GM19193 (cell line): ENCODE results near the gene TCF4.

Source experiments
- POLR2A ChIP-seq: IDR thresholded peaks from 4 replicates; pipeline ENCODE4 v1.6.1; 2011; ENCODE audit not compliant: insufficient read depth, insufficient read length; ENCODE audit errors: extremely low read depth

The TCF4 gene

DNA sequence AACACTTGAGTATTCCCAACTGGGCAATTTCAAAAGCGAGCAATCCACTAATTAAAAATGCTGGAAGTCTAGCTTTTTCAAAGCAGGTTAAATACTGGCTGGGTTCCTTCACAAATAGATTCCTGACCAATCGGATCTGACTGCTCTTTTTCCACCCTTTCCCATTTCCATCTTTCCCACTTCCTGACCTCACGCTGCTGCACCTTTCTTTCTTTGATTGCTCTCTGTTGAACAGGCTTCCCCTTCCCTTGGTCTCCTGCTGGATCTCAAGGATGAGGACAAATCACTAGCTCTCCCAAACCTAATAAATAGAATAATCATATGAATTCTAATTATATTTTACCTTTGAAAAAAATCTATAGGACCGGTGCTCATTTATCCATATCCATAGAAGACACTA is 121.2 kb downstream of the TCF4 start:
- no peak for TF ChIP-seq POLR2A

DNA sequence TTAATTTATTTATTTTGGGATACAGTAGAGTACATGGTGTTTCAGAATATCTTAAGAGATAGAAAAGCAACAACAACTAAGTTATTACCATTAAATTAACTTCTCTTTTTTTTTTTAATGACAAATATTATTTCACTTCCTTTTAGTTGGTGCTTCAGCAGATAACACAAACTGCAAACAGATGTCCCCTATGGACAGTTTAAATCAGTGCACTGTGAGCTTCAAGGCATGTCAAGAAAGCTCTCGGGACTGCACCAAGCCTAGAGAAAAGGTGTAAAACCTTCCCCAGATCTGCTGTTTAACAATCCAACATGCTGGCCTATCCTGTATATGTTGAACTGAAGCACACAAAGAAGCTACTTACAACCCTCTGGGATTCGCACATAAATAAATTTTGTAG is 122.7 kb downstream of the TCF4 start:
- no peak for TF ChIP-seq POLR2A

DNA sequence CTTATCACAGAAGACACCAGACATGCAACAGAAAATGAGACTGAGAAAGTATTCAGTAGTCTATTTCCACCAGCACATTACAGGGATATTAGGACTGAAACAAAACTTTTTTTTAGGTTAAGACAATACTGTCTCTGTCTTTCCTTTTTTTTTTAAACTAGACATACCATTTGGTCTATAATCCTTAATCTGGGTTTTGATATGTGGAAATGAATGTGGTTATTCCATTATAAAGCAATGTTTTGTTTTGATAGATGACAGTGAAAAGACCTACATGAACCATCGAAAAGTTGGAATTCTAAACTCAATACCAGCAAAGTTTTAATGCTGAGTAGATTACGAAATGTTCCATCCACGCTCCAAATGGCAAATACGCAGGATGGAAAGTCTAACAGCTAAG is 123.4 kb downstream of the TCF4 start:
- no peak for TF ChIP-seq POLR2A

DNA sequence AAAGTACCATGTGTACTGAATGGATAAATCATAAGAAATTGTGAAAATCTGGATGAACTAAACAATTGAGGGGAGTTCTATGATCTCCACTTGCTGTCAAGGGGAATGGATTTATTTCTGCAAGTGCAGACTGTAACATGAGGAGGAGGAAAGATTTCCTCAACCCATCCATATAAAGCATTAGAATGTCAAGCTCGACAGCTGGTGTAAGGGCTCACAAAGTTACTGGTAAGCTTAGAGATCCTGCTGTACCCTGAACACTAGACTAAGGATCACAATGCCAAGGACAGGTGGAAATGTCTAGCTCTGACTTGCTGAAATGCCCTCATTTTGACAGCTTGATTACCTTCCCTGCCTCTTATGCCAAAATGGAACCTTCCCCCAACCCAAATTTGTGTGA is 125.3 kb downstream of the TCF4 start:
- no peak for TF ChIP-seq POLR2A

DNA sequence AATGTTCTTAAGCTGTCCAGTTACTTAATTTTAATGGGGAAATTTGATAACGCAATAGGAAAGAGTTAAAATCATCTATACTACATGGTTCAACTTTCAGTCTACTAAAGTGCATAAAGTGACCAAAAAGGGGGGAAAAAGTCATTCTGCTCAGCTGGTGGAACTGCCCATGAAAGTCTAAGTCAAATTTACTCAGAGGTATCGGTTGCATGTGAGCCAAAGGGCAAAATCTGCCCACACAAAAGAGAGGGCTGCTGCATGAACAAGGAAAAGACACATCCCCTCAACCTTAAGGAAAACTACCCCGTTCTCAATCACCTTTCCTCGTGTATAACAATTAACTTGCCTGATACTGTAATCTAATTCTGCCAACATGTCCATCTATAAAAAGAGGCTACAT is 126.1 kb downstream of the TCF4 start:
- no peak for TF ChIP-seq POLR2A

DNA sequence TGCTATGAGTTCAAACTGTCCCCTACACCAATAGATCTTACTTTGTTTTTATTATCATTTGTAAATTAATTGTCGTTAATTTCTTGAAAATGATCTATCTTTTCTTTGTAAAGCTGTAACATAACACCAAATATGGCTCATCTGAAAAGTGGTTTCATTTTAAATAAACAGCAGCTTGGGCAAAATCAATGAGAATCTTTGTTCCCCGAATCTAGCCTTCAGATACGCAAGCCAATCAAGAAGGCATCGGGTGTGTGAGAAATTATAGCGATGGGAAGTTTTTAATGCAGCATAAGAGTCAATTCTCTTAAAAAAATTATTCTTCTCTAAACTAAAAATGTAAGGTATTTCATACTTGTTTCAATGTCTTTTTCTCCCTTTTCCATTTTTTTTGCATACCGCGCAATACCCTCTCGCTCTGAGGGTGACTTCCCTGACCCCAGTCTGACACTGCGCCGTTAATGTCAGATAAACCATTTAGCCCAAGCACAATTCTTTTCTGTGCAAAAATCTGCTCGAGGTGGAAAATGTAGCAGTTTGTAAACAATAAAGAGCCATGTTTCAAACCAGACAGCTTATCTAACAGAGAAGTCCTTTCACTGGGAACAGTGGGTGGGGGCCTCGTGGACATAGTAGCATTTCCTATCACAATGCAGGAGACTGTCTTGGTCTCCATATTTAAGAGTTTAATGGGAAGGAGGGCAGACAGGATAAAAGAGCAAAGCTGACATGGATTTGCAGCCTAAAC is 129.4 kb downstream of the TCF4 start:
- TF ChIP-seq POLR2A = no peak

DNA sequence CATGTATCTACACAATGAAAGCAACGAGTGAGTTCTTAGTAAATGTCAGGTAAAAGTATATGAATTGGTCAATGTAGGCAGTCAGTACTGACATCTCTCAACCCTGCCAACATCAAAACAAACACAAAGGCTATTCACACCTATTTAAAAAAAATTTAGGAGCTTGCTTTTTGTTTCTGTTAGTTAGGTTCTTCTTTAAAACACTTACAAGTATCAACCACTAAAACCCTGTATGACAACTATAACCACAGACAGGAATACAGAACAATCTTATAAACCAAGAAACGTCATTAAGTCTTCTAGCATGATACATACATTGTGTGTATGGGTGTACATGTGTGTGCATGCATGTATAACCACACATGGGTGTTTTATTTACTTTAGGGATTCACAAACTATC is 131.0 kb downstream of the TCF4 start:
- no peak for TF ChIP-seq POLR2A

DNA sequence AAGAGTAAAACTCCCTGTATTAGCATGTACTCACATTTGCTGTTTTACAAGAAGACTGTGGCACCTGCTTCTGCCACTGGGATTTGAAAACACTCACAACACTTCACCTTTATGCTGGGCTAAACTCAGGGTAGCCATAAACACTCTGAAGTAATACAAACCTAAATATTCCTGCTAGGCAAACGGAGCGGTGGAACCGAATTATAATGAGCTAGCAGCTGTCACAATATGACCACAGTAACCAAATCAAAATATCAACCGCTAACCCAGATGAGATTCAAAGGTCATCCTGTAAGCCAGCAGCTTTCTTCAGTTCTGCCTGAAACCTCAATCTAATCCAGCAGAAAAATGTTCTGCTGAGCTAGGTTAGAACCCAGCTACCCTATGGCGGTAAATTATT is 132.1 kb downstream of the TCF4 start:
- no peak for TF ChIP-seq POLR2A

DNA sequence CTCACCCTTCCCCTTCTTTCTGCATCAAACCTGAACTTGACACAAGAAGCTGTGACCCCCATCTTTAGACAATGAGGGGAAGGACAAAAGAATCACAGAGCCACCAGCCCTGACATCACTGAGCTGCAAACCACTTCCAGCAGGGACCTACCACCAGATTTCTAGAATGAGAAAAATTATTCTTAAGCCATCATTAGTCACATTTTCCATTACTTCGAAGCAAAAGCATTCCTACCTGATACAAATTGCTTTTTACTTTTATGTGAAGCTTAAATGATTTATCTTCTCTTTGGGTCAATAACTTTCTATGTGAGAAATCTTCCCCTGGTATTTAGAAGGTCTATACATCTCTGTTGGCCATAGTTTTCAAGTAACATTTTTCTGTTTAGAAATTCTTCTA is 134.8 kb downstream of the TCF4 start:
- TF ChIP-seq POLR2A = no peak

DNA sequence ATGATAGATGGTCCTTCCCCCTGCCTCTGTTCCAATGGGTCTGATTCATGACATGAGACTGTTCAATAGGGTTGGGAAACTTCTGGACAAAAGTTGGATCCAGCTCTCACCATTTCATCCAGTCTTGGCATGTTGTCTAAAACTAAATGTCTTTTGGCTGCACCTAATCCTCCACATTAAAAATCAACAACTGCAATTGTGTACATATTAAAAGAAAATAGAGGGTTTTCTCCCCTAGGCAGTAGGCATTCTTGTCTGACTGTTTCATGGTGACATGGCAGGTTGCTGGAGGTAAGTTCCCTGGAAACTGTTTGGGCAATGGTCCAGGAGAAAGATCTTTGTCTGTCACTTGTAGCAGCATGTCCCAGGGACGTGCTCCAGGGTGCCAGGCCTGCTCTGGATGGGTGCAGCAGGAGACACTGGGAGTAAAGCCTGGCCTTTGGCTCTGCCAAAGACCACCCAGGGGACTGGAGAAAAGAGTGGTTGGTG is 135.8 kb downstream of the TCF4 start:
- TF ChIP-seq POLR2A = no peak

DNA sequence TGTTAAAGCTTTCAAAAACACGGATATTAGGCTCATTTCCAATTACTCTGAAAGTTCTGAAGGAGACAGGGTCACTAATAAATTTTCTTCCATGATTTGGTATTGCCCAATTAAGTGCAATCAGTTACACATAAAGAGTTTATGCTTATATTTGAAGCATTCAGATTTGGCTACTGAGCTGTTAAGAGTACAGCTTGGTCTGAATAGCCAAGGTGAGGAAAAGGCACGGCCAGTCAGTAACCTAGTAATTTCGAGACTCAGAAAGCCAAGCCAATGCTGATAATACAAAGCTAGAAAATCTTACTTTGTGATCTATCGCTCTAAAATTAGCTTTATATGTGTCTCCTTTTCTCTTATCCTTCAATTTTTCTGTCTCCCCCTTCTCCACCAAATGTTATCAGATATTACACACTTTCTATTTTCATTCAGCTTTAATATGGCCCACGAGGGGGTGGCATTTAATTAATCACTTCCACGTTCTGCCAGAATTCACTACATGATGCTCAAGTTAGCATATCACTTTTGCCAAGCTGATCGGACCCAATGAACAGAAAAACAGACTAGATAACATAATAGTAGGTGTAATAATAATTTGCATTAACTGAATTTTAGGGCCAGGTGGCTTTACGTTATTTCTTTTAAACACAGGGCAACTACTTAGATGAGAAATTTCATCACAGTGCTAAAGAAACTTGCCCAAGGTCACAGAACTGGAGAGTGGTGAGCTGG is 138.4 kb downstream of the TCF4 start:
- no peak for TF ChIP-seq POLR2A

DNA sequence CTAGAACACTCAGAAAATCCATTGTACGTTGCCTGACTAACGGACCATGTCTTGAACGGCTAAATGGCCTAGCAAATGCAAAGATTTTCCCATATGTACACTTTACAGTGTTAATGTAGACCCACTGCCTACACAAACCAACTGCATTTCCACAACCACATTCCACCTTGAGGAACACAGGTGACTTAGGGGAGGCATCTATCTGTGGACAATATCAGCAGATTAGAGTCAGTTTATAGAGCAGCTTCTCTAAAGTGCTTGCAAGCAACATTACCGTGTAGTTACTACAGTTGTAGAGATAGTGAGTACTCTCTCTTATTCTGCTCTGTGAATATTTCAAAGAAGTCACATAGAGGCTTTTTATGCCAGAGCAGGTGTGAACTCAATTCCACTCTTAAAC is 139.6 kb downstream of the TCF4 start:
- no peak for TF ChIP-seq POLR2A

DNA sequence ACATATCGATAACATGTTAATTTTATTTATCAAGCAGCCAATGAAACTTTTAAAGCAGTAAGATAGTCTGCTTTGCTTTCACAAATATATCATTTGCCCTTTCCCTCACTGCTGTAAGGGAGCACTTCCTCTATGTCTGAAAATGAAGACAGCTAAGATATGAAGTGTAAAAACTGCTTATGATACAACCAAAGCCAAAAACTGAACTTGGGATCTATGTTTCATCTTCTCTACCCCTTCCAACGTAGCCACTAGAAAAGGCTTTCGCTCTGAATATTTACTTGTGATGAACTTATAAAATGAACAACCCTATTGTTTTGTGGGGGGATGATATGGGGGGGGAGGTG is 140.3 kb downstream of the TCF4 start:
- no peak for TF ChIP-seq POLR2A

DNA sequence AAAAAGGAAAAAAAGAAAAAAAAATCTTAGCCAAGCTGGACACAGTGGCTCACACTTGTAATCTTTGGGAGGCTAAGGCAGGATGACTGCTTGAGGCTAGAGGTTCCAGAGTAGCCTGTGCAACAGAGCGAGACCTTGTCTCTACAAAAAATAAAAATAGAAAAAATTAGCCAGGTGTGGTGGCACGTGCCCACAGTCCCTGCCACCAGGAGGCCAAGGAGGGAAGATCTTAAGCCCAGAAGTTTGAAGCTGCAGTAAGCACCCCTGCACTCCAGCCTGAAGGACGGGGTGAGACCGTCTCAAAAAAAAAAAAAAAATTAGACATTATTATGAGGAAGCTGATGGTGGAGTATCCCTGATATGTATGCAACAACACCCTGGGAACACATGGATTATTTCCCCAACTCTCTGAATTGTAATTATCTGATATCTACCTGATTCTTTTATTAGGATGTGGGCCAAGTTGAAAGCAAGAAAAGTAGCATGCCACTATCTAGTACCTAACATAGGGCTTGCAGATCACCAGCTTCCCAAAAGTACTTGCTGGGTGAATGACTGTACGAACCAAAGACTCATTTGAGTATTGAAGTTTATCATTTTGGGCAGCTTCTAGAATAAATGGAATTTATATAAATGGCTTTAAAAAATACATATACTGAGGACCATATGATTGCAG is 140.9 kb downstream of the TCF4 start:
- no peak for TF ChIP-seq POLR2A

DNA sequence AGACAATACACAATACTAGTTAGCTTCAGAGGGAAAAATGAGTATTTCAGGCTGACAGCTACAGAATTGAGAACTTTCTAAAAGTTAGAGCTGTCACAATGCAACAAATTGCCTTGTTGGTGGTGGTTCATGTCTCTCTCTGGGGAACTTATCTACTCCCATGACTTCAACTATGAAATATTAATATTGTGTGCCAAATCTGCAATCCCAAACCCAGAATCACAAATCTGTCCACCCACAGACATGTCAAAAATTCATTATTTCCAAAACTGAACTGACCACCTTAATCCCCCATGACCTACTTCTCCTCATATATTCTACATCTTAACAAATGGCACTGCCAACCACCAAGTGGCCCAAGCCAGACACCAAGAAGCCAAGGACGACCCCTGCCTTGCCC is 143.5 kb downstream of the TCF4 start:
- TF ChIP-seq POLR2A = no peak

DNA sequence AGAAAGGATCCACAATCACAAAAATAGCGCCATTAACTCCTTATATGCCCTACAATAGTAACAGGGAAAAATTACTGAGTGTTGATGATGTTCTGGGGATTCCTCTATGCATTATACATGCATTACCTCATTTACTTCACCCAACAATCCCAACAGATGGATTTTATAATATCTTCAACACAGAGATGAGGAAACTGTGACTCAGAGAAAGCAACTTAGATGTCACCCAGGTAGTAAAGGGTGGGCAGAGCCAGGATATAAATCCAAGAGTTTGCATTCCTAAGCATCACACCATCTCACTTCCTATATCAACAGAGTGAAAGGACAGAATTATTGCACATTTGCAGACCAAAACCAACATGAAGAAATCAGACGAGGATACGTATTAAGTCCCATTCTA is 144.2 kb downstream of the TCF4 start:
- no peak for TF ChIP-seq POLR2A
